GM21367 (cell line): ENCODE measurements around the gene ADARB2.

ENCODE experiments used
- ATAC-seq: cut with Tn5 transposase; IDR thresholded peaks from one replicate; pipeline ENCODE4 v1.9.1; 2021; ENCODE audit not compliant: unreplicated experiment

ADARB2 gene

GRCh38 chr10:1154531-1155295, 582.6 kb downstream of the ADARB2 start:
- ATAC-seq, result no peak

- ATAC-seq, result no peak
Observed at GRCh38 chr10:1153805-1154351, 583.4 kb downstream of the ADARB2 start.

GRCh38 chr10:1153251-1153763, 584.0 kb downstream of the ADARB2 start:
- no peak for ATAC-seq

GRCh38 chr10:1152386-1153250, 584.7 kb downstream of the ADARB2 start:
- ATAC-seq, result no peak

GRCh38 chr10:1151076-1152033, 586.0 kb downstream of the ADARB2 start:
- no peak for ATAC-seq

GRCh38 chr10:1150638-1150955, 586.7 kb downstream of the ADARB2 start:
- no peak for ATAC-seq

GRCh38 chr10:1149793-1150637, 587.3 kb downstream of the ADARB2 start:
- ATAC-seq, result no peak

- no peak for ATAC-seq
Observed at GRCh38 chr10:1148855-1149605, 588.3 kb downstream of the ADARB2 start.

- no peak for ATAC-seq
Observed at GRCh38 chr10:1147810-1148209, 589.5 kb downstream of the ADARB2 start.

GRCh38 chr10:1142596-1142995, 594.7 kb downstream of the ADARB2 start:
- ATAC-seq, result no peak

- ATAC-seq, result no peak
Observed at GRCh38 chr10:1141701-1142100, 595.6 kb downstream of the ADARB2 start.

- no peak for ATAC-seq
Observed at GRCh38 chr10:1141261-1141660, 596.1 kb downstream of the ADARB2 start.

- ATAC-seq, result no peak
Observed at GRCh38 chr10:1138529-1138928, 598.8 kb downstream of the ADARB2 start.

- no peak for ATAC-seq
Observed at GRCh38 chr10:1137499-1138163, 599.7 kb downstream of the ADARB2 start.

- no peak for ATAC-seq
Observed at GRCh38 chr10:1136268-1136667, 601.1 kb downstream of the ADARB2 start.

- ATAC-seq, result no peak
Observed at GRCh38 chr10:1134156-1134555, 603.2 kb downstream of the ADARB2 start.

- no peak for ATAC-seq
Observed at GRCh38 chr10:1133495-1134045, 603.8 kb downstream of the ADARB2 start.

- no peak for ATAC-seq
Observed at GRCh38 chr10:1132584-1132983, 604.7 kb downstream of the ADARB2 start.
